Kasumi-1 (cell line): ENCODE measurements around the gene FSTL4.

Source experiments
- DNase-seq, 2 experiments: peaks; one replicate each; lab custom pipeline; 2025; lab: John Stamatoyannopoulos, UW

Gene FSTL4

DNA sequence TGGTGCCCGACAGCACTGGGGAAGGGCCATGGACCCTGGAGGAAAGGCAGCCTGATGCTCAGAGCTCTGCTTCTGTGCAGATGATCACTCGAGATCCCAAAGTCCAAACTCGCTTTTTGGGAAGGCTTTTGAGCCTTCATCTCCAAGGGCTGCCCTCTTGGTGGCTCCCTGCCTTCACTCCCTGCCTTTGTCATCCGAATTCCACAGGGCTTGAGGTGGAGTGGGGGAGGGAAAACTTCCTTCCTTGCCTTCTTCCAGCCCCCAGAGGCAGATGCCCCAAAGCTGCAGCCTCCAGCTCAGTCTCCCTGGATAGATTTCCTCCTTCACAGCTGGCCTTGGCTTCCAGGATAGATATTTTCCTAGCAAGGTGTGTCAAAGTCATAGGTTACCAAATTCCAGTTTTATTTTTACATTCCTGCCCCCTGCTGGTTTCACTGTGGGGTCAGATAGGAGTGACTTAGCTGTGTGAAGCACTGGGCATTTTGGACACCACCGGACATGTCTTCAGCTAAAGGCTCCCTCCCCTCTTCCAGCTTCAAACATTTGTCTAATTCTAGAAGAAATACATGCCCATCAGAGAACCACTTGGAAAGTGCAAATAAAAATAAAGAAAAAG lies 292.3 kb downstream of the FSTL4 start:
- DNase-seq = no peak

- no peak for DNase-seq
Measured at GRCh38 chr5:133319244-133319643, 293.1 kb downstream of the FSTL4 start.

DNA sequence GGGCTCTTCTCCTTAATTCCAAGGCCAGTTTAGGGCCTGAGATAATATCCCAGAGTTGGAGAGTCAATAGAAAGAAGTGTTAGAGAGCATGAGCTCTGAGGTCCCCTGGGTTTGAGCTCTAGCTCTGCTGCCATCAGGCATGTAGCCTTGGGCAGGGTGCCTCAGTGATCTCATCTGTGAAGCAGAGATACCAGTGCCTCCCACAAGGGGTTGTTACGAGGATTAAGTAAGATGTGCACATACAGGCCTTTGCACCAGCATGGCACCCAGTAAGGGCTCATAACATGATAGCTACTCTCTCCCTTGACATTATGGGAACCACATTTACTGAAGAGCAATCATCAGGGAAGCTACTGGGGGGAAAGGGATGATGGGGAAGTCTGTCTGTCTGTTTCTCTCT lies 294.8 kb downstream of the FSTL4 start:
- DNase-seq = no peak

GRCh38 chr5:133316346-133317343 lies 295.7 kb downstream of the FSTL4 start:
- no peak for DNase-seq

DNA sequence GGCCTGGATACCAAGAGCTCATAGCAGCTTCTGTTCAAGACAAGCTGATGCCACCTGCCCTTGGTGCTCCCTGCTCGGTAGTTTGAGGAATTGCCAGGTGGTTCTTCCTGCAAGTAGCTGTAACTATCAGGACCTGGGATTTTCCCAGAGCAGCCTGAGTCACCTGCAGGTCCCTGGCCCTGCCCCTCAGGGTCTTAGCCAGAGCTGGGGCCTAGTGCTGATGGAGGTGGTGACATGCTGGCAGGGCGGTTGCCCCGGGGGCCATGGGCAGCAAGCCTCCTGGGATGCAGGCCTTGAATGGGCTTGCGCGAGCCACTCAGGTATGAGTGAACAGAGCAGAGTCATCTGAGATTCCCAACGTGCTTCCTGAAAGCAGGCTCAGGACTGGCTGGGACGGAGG lies 298.3 kb downstream of the FSTL4 start:
- no peak for DNase-seq

DNA sequence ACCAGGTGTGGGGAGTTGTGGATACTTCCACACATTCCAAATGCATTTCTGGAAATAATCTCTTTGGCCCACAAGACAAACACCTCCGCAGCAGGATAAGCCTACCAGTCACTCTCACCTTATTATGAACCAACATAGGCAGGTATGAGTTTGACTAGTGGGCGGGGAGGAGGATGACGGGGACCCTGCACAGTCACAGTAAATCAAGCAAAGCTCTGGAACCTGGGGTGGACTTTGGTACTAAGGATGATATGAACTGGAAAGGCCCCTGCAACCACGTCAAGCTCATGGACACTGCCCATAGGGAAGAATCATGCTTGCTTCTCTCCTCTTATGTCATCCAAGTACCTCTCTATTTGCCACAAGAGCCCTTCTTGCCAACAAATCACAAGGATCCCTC lies 301.2 kb downstream of the FSTL4 start:
- DNase-seq = no peak

DNA sequence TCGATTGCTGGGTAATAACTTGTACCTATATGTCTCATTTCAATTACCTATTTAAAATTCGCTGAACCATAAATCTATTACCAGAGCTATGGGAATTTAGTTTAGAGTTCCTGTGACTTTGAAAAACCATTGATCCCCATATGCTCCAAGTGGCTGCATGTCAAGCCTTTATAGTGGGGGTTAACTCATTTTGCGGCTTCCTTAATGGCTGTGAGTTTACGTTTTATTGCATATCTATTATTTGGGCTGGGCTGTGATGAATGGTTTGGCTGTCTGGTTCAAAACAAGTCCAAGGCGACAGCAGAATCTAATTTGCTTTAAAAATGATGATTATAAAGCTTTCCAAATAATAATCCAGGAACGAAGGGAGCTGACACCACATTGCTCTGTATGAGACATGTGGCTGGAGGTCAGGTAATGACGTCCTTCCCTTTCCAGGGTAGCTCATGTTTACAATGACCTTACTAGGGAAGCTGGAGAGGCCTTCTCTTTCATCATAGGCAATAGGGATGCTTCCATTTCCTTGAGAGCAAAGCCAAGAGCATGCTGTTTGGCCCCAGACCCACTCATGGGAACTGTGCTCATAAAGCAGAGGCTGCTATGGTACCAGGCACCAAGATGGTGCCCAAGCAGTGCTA lies 302.2 kb downstream of the FSTL4 start:
- no peak for DNase-seq

DNA sequence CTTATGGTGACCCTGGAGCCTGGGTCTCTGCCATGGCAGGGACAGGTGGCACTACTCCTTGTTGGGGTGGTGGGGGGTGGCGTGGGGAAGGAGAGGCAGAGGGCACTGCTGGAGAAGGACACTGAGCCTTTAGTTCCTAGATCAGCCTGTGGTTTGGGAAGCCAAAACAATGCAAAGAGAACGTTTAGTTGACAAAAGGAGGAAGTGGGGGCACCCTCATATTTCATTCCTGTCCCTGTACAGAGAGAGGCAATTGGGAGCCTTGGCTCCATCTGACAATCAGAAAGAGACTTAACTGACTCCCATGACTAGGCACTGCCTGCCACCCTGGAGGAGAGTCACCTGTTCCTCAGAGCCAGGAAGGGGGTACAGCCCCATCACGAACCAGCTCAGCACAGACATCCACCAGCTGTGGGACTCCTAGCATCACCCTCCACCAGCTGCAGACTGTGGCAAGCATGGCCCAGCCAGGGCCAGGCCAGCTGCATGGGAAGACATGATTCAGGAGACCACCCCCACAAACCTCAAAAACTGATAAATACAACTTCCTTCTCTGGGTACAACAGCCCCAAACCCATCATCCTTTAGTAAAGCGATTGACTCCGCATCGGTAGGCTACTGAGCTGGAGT lies 303.1 kb downstream of the FSTL4 start:
- DNase-seq = peak; percentile 16 to 34

DNA sequence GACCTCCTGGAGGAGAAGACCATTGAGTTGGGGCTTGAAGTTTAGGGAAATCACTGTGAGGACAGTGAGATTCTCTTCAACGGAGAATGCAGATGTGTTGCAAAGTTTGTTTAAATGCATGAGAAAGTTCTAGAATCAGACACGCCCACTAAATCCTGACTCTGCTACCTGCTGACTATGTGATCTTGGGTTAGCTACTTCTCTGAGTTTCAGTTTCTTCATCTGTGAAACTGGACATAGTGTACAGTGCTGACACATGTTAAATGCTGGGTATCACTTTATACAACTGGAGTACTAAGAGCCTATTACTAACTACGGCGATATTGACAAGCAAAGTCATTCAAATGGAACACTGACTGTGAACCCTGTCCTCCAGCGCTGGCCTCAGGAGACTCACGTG lies 305.1 kb downstream of the FSTL4 start:
- no peak for DNase-seq

GRCh38 chr5:133304707-133305216 lies 307.6 kb downstream of the FSTL4 start:
- DNase-seq = no peak

GRCh38 chr5:133304178-133304577 lies 308.2 kb downstream of the FSTL4 start:
- DNase-seq = no peak

DNA sequence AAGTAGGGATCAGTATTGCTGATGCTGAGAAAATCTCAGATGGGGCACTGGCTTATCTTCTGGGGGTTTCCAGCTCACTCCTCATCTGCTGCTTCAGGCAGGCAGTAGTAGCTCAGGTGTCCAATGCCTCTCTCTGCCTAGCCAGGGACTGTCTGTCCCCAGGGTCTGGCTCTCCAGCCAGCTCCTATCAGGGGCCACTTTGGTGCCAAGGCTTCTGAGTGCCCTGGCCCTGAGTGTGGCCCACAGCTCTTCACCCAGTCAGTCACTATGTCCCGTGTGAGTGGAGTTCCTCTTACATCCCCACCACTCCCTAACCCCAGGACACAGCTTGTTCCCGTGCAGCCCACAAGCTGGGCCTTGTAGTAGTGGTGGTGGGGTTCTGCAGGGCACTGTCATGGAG lies 309.0 kb downstream of the FSTL4 start:
- DNase-seq = no peak

DNA sequence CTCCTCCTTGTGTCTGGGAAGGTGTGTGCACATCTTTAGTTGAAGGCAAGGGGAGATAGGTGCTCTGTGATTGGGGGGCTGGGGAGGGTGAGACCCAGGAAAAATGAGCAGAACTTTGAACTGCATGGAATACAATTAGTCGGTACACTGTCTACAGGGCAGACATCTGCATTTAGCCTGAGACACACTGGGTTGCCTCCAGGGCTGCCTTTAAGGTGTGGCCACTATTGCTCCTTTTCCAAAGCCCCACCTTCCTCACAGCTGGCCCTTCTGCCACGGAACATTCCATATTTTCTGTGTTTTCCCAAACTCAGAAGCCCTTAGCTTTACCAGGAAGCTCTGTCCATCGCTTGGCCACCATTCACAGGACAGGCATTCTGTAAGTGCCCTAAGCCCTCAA lies 312.6 kb downstream of the FSTL4 start:
- no peak for DNase-seq

DNA sequence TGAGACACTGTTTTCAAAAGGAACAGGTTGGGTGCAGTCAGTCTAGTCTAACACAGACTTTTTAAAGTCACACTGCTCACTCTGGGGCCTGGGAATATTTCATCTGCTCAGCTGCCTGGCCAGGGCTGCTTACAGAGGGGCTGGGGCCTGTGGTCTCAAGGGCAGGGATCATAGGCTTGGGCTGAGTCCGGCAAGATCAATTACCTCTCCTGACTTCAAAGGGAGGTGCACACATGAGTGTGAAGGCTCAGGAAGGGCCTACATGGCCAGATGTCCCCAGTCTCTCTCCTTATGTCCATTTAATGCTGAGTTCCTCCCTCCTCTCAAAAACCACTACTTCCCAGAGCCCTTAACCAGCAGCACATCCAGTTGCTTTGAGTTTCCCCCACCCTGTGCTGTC lies 313.3 kb downstream of the FSTL4 start:
- DNase-seq = no peak

DNA sequence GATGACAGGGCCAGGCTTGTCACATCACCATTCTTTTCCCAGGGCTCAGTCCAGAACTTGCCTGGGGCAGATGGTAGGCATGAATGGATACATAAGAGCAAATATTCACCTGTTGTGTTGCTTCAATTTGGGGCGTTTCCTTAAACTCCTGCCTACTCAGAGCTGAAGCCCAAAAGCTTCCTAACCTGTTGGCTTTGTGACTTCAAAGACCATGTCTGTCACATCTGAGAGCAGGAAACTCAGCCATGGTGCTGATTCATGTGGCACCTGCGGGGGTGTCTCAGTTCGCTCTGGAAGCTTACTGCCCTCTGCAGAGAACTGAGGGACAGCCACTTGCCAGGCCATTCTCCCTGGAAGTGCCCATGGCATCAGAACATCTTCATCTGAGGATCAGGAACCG lies 313.9 kb downstream of the FSTL4 start:
- no peak for DNase-seq

DNA sequence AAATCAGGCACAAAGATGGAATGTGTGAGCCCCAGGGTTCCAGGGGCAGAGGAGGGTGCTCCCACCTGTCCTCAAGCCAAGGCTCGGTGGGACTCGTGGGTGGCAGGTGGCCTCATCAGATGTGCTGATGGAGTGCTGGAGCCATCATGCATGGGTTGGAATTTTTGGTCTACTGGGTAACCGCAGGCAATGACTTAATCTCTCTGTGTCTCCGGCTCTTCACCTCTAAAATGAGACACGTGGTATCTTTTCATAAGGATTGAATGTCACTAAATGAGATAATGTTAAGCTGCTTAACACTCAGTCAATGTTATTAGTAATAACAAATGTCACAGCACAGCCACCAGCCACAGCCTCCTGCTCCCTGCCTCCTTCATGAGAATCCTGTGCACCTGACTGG lies 315.0 kb downstream of the FSTL4 start:
- DNase-seq = no peak

GRCh38 chr5:133296624-133297023 lies 315.7 kb downstream of the FSTL4 start:
- DNase-seq = no peak

GRCh38 chr5:133295520-133295919 lies 316.8 kb downstream of the FSTL4 start:
- DNase-seq = no peak

DNA sequence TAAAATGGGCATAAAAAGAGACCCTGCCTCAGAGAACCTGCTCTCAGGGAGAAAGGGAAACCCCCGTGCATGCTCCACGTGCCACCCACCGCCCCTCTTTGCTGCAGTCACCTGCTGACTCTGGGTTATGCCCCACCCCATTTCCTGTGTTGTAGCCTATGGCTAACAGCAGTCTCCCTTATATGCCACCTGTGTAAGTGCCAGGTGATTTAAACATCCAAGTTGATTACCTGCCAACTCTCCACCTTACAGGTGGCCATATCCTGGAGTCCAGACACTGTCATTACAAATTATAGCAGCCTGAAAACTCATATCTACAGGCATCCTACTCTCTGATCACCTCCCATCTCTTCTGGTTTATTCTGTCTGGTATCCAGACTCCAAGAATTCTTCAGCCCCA lies 318.0 kb downstream of the FSTL4 start:
- no peak for DNase-seq

GRCh38 chr5:133293960-133294359 lies 318.4 kb downstream of the FSTL4 start:
- DNase-seq = no peak

GRCh38 chr5:133292300-133292699 lies 320.0 kb downstream of the FSTL4 start:
- no peak for DNase-seq

GRCh38 chr5:133291524-133291923 lies 320.8 kb downstream of the FSTL4 start:
- DNase-seq = no peak
